ENCODE measurements around the gene ETFB.

DNA sequence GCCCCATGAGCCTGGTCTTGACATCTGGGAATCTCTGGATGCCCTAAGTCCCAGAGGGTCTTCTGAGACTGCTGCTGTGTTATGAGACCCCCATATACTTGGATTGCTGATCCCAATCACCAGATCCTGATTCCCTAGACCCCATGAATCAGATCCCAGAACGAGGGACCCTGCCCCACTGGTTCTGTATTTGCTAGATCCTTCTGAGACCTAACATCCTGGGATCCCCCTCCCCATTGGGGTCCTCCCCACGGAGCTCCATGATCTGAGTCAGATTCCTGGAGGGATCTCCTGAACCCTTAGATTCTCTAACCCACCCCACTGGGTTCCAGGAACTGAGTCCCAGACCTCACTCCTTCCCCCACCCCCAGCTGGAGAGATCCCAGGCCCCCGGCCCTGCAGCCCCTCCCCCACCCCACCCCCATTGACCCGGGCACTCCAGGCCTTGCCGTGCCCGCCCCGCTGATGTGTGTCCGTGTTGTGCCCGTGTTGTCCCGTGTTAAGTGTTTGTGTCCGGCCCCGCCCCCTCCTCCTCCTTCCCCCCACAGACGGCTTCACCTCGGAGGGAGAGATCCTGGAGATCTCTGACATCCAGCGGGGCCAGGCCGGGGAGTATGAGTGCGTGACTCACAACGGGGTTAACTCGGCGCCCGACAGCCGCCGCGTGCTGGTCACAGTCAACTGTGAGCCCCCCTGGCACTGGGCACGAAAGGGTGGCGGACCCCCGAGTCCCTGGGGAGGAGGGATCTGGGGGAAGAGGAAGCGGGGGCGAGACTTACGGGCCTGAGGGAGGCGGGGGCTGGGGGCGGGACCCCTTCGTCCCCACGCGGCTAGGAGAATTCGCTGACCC, 39.7 kb downstream of the ETFB start:
- TF ChIP-seq POLR2AphosphoS5 (IDR thresholded peaks at IDR 0.05) (no peak), CTCF (IDR thresholded peaks at IDR 0.05) (no peak)
